ENCODE results near the gene EPB41L4A.
"Not testable (repeated sequence)": the region's sequence is repeated elsewhere in the genome, so short reads cannot be mapped to it uniquely, and the experiment has no call there.

Gene EPB41L4A

DNA sequence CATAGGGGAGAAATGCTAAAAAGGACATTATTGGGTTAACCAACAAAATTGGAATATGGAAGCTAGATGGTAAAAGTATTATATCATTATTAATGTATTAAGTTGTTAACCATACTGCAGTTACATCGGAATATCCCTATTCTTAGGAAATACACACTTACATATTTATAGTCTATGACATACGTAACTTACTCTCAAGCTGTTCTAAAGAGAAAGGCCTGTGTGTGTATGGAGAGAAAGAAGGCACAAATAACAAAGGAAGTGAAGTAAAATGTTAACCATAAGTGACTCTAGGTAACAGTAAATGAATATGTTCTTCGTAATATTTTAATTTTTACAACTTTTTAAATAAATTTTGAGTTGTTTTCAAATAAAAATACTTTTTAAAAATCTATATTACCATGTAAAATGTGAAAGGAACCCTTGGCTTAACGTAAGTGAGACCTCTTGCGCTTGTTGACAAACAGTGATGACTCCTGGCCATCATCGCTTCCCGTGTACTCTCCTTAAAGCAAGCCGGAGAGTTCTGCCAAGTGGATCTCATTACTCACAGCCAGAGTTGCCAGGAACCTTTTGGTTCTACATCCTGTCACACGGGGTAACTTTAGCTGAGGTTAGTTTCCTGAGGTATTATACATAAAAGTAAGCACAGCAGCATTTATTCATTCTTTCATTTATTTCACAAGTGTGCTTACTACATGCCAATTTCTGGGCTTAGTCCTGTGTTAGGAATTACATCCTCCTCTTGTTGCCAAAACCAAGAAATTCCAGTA lies 165.4 kb downstream of the EPB41L4A start:
- DNase-seq (ENCODE audit: low spot score): no peak

DNA sequence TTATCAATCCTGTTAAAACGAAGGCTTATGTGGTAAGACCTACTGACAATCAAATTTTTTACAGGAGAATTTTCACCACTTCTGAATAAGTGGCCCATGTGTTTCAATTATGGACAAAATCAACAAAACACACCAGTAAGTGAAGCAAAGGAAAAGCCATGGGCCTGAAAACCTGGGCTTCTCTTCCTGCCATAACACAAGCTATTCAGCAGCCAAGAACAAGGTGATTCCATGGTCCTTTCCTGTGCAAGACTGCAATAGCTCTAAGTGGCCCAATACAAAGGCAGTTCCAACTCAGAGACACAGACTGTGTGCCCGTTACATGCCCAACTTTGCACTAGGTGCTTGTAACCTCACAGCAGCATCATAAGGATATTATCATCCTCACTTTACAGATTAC lies 168.5 kb downstream of the EPB41L4A start:
- DNase-seq (ENCODE audit: low spot score): no peak

DNA sequence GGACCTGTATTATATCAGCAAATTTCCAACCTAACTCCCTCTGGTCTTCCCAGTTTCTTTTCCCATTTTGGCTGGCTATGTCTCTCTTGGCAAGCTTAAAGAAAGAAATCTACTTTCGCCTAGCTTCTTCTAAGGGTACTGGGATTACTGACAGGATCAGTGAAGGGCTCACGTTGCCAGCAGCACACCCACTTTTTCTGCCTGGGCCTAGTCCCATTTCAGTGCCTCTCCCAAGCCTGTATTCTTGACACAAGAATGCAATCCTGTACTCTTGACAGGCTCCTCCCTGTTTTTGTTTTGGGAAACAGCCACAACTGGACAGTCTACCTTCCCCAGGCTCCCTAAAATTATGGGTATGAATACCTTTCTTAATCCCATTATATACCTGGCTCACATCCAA lies 170.5 kb downstream of the EPB41L4A start:
- no peak for DNase-seq (ENCODE audit: low spot score)

DNA sequence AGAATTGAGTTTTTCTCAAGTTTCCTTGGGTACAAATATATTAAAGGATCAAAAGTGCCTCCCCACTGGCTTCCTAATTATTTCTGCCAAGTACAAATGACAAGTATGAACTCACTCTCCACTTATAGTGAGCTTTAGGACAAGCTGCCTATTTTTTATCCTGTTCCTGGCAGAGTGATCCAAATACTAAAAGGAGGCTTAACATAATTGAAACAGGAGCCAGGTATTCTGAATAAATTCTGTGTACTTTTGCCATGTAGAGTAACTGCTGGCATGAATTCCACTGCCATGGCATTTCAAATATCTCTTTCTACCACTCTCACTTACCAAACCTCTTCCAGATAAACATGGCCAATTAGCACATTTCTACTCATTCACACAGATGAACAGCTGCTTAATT lies 171.1 kb downstream of the EPB41L4A start:
- no peak for DNase-seq (ENCODE audit: low spot score)

DNA sequence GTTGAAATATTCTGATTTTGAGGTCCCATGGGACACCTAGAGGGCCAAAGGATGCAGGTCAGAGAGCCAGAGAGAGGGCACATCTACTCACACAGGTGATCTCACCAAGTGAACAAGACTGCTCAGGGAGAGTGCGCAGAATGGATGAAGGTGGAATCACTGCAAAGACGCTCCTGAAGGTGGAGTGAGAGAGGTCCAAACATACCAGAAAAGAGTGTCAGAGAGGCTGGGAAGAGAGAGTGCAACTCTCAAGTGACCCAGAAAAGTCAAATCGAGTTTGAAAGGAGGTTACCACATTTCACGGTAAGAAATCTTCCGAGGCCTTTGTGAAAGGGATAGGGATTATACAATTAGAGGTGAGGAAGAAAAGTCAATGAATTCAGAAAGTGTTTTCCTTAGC lies 173.4 kb downstream of the EPB41L4A start:
- DNase-seq (ENCODE audit: low spot score): no peak

DNA sequence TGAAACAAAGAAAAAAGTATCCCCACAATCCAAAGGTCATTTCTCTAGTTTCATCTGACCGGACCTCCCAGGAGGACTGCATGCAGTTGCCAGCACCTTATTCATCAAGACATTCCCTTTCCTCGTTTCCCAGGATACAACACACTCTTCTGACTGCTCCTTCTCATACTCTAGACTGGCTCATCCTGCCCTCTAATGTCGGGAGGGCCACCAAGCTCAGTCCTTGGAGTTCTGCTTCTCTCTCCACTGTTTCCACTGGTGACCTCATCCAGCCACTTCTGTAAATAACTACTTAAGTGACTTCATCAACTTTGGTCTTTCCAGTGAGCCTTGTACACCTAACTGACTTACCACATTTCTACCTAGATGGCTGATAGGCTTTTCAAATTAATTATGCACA lies 179.1 kb downstream of the EPB41L4A start:
- no peak for DNase-seq (ENCODE audit: low spot score)

DNA sequence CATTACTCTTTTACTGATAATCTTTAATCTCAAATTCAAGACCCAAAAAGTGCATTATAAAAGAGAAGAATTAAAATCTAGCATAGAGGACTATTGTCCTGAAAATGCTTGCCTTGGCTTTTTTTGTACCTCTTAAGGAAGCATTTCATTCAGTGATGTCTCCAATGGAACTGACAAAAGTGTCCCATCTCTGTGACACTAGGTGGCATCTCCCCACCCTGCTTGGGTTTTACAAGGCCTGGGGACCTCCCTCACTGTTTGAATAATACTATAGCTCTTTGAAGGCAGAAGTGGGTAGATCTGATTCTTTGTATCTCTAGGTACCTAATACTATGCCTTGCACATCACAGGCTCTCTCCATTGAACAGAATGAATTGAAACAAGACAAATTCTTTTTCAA lies 180.6 kb downstream of the EPB41L4A start:
- DNase-seq (ENCODE audit: low spot score): no peak

DNA sequence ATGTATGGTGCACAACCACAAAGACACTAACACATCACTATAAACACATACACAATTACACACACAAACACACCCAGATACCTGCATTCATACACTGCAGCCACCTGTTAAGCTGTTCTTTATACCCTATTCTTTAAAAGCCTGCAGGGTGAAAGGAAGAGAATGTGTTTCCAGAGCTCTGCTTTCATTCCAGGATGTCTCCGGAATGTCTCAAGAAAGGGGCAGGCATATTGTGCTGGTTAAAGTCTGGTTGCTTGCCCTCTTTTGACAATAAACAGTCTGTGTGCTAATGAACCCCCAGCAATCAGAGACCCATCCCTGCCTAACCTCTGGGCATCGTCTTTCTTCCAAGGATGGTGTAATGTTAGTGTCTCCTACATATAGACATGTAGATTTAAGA lies 181.6 kb downstream of the EPB41L4A start:
- no peak for DNase-seq (ENCODE audit: low spot score)

DNA sequence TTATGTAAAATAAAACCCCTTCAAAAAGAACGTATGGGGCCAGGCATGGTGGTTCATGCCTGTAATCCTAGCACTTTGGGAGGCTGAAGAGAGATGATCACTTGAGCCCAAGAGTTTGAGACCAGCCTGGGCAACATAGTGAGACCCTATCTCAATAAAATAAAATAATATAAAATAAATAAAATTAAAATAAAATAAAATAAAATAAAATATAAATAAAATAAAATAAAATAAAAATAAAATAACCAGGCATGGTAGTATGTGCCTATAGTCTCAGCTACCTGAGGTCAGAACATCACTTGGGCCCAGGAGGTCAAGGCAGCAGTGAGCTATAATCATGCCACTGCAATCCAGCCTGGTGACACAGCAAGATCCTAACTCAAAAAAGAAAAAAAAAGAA lies 185.1 kb downstream of the EPB41L4A start:
- DNase-seq (ENCODE audit: low spot score): no peak

DNA sequence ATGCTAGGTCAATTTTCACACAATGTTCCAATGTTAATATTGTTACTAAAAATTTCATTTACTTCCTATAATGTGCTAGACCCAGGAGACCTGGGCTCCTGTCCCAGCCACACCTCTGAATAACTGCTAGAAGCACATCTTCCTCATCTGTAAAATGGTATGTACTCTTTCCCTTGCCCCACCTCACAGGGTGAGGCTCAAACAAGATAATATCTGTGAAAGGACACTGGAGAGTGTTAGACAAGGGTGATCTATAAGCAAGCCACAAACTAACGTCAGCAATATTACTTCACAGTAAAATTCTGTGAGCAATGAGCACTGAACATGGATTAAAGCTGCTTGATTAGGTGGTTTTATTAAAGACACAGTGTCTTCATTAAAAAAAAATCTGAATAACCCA lies 186.4 kb downstream of the EPB41L4A start:
- DNase-seq (ENCODE audit: low spot score): no peak

DNA sequence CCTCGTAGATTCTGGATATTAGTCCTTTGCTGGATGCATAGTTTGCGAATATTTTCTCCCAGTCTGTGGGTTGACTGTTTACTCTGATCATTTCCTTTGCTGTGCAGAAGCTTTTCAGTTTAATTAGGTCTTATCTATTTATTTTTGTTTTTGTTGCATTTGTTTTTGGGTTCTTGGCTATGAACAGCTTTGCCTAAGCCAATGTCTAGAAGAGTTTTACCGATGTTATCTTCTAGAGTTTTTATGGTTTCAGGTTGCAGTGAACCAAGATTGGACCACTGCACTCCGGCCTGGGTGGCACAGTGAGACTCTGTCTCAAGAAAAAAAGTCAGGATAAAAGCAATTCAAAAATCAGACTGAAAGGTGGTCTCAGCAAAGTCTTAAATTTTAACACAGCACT lies 188.5 kb downstream of the EPB41L4A start:
- no peak for DNase-seq (ENCODE audit: low spot score)

DNA sequence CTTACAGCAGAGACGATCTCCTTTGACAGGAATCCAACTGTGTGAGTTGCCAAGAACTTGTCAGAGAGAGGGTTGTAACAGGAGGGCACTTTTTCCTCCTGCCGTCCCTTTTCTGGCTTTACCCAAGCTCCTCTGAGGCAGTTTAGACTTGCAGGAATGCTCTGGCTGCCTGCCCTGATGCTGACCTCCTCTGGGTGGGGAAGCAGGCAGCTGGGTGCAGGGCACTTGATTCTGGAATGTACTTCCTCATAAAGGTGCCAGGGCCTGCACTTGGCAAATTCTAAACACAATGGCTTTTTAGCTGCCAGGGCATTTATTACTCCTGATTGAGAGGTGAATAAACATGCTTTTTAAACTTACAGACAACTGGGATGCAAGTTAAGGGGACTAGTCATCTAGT lies 190.4 kb downstream of the EPB41L4A start:
- DNase-seq (ENCODE audit: low spot score): peak; percentile 6

DNA sequence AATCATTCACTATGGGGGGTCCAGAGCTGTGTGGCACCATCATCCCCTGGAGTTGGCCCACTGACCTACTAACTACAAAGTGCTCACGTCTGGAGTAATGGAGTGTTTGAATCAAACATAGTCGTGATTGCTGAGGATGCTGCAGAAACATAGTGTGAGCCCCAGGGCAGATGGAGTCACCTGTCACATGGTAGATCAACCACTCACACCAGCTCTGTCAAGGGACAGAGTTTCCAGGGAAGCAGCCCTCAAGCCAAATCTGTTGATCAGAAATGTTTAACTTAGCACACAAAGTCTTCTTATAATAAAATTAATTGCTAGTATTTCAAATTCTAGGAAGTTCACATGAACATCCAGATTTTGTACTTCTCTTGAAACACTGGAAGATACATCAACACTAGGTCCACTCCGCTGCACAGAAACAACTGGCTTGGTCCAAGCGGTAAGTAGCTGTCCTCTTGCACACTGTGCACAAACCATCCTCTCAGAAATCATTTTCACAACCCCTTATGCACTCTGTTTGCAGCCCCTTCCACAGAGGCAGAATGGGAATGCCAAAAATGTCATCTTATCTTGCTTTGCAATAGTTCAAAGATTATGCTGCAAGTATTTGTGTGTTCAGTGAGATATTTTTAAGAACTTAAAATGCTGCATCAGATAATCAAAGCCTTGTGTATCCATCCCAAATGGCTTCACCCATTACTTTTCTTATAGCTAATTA lies 191.0 kb downstream of the EPB41L4A start:
- no peak for DNase-seq (ENCODE audit: low spot score)

DNA sequence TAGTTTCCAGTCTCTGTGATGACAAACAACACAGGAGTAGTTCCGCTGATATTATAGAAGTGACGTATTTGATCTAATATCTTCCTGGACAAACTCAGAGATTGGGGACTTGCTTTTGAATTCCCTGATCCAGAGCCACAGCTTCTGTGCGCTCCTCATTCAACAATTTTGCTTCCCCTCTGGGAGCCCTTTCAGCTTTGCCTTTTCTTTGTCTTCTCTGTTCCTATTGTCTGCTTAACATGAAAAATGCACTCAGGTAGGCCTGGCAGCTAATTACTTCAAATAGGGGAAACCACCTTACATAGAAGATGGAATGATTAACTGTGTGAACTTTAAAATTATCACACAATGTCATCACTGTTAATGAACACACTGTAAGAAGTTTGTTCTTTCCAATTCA lies 192.9 kb downstream of the EPB41L4A start:
- DNase-seq (ENCODE audit: low spot score): no peak

DNA sequence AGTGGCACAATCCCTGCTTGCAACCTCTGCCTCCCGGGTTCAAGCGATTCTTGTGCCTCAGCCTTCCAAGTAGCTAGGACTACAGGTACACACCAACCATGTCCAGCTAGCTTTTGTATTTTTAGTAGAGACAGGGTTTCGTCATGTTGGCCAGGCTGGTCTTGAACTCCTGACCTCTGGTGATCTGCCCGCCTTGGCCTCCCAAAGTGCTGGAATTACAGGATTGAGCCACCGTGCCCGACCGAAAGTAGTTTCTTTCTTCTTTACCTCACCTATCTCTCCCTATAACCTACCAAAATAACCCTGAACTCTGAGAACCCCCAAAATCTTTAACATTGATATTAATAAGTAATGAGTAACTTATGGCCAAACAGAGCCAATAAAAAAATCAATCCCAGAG lies 196.1 kb downstream of the EPB41L4A start:
- not testable (repeated sequence) for DNase-seq (ENCODE audit: low spot score)

DNA sequence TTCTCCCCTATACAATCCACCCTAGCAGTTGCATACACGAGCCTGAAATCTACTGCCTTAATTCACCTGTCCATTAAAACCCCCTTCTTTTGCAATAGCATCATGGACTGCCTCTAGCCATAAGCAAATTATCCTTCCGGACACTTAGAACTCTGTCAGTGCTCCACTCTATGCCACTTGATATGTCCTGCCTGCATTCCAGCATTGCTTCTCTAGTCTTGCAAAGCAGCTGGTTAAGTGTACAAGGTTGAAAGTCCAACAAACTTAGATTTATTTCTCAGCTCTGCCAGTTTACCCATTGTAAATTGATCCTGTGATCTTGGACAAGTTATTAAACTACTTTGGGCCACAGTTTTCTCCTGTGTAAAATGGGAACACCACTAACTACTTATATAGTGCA lies 197.9 kb downstream of the EPB41L4A start:
- DNase-seq (ENCODE audit: low spot score): no peak

DNA sequence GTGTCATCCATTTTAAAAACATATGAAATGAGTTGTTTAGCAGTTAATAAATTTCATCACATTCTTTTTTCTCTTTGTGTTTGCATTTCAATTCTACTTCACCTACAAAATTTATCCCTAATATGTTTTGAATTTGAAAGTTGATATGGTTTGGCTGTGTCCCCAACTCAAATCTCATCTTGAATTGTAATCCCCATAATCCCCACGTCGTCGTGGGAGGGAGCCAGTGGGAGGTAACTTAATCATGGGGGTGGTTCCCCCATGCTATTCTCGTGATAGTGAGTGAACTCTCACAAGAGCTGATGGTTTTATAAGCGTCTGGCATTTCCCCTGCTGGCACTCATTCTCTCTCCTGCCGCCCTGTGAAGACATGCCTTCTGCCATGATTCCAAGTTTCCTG lies 200.1 kb downstream of the EPB41L4A start:
- DNase-seq (ENCODE audit: low spot score): no peak

DNA sequence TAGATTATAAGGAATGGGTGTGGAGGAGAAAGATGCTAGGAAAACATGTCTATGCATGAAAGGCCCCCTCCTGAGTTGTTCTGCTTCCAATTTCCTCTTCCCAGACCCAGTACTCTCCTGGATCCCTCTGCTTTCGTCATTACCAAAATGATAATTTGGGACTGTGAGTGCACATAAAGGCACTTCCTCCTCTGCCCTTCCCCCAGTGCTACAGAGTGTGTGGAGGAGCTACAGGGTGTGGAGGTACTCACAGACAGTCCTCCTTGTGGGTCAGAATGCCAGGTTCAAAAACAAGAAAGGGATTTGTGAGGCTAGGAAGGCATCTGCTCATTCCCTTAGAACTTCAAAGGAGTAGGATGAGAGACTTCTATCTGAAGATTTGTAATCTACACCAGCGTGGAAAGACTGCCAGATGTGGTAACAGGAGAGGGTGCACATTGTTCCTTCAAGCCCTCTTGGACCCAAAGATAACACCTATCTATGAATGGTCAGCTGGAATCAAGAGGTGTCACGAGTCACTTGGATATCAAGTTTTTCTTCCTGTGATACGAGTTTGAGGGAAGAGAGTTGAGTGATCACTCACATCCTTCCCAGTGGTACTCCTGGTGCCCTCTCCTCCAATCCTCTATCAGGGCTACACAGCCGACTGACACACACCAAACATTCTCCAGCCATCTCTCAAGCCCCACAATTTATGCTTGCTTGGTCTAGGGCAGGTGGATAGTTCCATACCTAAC lies 201.1 kb downstream of the EPB41L4A start:
- no peak for DNase-seq (ENCODE audit: low spot score)

DNA sequence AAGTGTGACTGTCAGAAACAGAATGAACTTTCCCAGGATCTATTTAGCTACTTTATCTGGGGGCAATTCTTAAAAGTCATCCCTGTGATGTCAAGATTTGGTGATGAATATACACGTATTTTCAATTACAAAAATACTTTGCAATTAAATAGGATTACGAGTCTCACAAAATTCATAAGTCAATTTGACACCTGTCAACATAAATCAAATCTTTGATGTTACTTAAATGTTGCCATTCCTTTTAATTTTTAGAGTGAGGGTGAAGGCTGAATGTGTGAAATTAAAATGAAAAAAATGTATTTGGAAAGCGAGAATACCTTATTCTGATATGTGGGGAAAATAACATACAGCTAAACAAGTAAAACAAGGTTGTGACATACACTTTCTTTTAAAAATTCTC lies 202.9 kb downstream of the EPB41L4A start:
- no peak for DNase-seq (ENCODE audit: low spot score)

DNA sequence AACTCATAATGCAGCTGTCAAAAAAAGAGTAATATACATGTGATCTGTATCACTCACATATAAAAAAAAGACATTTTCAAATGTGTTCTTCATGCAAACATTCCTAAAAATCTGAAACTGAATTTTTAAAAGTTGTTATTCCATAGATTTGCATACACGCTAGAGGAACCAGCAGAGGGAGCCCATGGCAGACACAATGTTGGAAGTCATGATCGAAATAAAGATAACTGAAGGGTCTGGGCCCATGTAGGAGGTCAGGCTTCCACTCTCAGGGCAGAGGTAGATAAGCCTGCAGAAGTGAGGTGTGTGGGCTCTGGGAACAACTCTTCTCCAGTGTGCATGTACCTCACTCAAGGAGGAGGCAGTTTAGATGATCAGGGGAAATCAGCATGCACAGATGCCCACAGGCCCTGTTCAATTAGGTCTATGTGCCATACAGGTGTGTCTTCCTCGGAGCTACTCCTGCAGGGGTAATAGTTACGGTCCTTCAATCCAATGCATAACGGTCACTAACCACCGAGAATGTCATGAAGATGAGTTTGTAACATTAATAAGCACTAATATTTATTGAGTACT lies 208.6 kb downstream of the EPB41L4A start:
- DNase-seq (ENCODE audit: low spot score): no peak

DNA sequence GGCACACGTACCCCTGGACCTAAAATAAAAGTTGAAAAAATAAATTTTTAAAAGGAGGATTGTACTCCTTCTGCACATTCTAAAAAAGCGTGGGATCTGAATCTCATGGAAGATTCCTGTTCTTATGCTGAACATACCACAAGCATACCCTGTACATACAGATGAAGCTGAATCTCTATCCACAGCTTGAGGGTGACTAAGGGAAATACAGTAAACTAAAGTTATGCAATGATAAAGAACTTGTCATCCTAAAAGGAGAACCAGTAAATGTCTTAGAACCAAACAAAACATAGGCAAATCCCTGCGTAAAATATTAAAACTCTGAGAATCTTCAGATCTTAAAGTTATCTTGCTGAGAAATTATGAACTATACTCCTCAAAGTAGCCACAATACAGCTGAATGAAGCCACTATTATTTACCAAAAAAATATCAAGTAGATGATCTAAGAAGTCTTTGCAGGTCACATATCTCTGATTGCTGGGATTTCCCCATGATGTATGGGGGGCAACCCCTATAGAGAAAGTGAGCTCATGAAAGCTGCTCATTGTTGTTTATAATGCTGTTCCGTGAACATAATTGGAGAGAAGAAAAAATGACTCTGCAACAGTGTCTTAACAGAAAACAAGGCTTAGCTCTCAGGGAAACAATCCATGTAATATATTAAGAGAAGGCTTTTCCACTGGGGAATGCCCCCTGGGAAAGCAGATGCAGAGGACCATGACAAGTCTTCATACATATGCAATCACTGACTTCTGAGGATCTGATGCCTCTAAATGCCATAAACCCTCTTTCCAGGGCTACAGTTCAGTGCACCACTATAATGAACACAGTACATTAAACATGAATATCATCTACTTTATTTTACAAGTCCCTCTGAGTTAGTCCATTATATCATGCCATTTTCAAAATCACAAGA lies 210.1 kb downstream of the EPB41L4A start:
- DNase-seq (ENCODE audit: low spot score): no peak

DNA sequence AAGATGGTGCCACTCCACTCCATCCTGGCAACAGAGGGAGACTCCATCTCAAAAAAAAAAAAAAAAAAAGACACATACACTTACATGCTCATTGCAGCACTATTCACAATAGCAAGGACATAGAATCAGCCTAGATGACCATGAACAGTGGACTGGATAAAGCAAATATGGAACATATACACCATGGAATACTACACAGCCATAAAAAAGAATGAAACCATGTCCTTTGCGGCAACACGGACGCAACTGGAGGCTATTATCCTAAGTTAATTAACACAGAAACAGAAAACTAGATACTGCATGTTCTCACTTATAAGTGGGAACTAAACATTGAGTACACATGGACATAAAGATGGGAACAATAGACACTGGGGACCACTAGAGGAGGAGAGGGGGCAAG lies 210.9 kb downstream of the EPB41L4A start:
- DNase-seq (ENCODE audit: low spot score): not testable (repeated sequence)
